K562 (cell line): Measurements from ENCODE around the gene GABRA5. TPM values are rescaled to one million over a fixed set of nuclear protein-coding genes. Genes with fewer than 3 reads are reported as not detected.

Experiments used
- ATAC-seq: fragments of 200-7000 bp; cut with Tn5 transposase; 3 replicates; pipeline ENCODE4 v1.9.1; 2020; ENCODE audit warnings: moderate library complexity
- BruUV-seq: library from RNA; stranded (reverse); fragments of 400-500 nt; replicated peaks from 2 replicates; lab custom pipeline; 2021; lab: Mats Ljungman, UMichigan
- CTCF ChIA-PET: fragments of 300-600 bp; formaldehyde crosslinking; extraction: SDS; loops from one replicate; lab custom pipeline; 2021; ENCODE audit warnings: low intra/inter-chr PET ratio; lab: Yijun Ruan, JAX
- POLR2A ChIA-PET: fragments of 300-600, 350-650 bp; sonication (Branson Sonifier 250); formaldehyde crosslinking; extraction: SDS; loops from one replicate; lab custom pipeline; 2021; ENCODE audit warnings: antibody characterized with exemption, inconsistent platforms; lab: Yijun Ruan, JAX
- DNase-seq, 4 experiments: peaks; one replicate each; pipeline versions ENCODE4 v3.0.0 to v3.0.0-alpha.2; 2011 to 2018; ENCODE audit warnings: low spot score in 3 of 4, mixed read lengths in 3 of 4; ENCODE audit errors: extremely low read depth in 1 of 4
- FAIRE-seq: peaks from 2 replicates; lab custom pipeline; 2011; peaks lifted over from hg19 to GRCh38; lab: Jason Lieb, UNC
- H2AFZ ChIP-seq: 2 replicates; pipeline ENCODE4 v1.6.0; 2011; ENCODE audit warnings: low read depth, low read length, control low read depth, inconsistent platforms
- H3K27ac ChIP-seq: fragments of 200-600 bp; 3 replicates; pipeline ENCODE4 v1.8.0; 2011; ENCODE audit warnings: low read depth, mild to moderate bottlenecking, control low read depth, inconsistent platforms, low read length, moderate library complexity, mixed read lengths; ENCODE audit errors: extremely low read depth
- H3K27me3 ChIP-seq, 2 experiments: fragments of 300-600 bp in 1 of 2; 2 replicates in 1 of 2; 3 replicates in 1 of 2; pipeline versions ENCODE4 v1.6.0 to v1.8.0; 2011; ENCODE audit warnings: inconsistent platforms in 2 of 2, low read length in 2 of 2, mild to moderate bottlenecking in 1 of 2, mixed read lengths in 1 of 2, moderate library complexity in 1 of 2; ENCODE audit not compliant: control insufficient read depth in 2 of 2, insufficient read depth in 2 of 2
- H3K36me3 ChIP-seq: fragments of 300-600 bp; 3 replicates; pipeline ENCODE4 v1.8.0; 2011; ENCODE audit warnings: mild to moderate bottlenecking, low read length, inconsistent platforms; ENCODE audit not compliant: control insufficient read depth, insufficient read depth
- H3K4me1 ChIP-seq, 2 experiments: fragments of 200-600 bp in 1 of 2; replicated peaks in 1 of 2; 2 replicates in 1 of 2; 3 replicates in 1 of 2; pipeline versions ENCODE4 v1.5.1 to v1.8.0; 2011; ENCODE audit warnings: inconsistent platforms in 2 of 2, low read length in 2 of 2, mild to moderate bottlenecking in 1 of 2, mixed read lengths in 1 of 2, moderate library complexity in 1 of 2; ENCODE audit not compliant: control insufficient read depth in 2 of 2, insufficient read depth in 2 of 2
- H3K4me2 ChIP-seq: 2 replicates; pipeline ENCODE4 v1.6.1; 2011; ENCODE audit warnings: low read length, control low read depth, inconsistent platforms, mixed read lengths; ENCODE audit not compliant: insufficient read depth
- H3K4me3 ChIP-seq: fragments of 200-600 bp; sonication (generic), shearing (Covaris generic); 2 replicates; pipeline ENCODE4 v1.5.1; 2016; ENCODE audit warnings: control low read depth, inconsistent platforms
- H3K79me2 ChIP-seq: fragments of 200-600 bp; 3 replicates; pipeline ENCODE4 v1.8.0; 2011; ENCODE audit warnings: low read length, inconsistent platforms; ENCODE audit not compliant: control insufficient read depth, insufficient read depth
- H3K9ac ChIP-seq, 2 experiments: 2 replicates each; pipeline versions ENCODE4 v1.6.0 to v1.6.1; 2011; ENCODE audit warnings: low read depth in 2 of 2, low read length in 2 of 2, control low read depth in 1 of 2, inconsistent platforms in 1 of 2, mild to moderate bottlenecking in 1 of 2, mixed read lengths in 1 of 2; ENCODE audit not compliant: insufficient read depth in 1 of 2
- H3K9me1 ChIP-seq: one replicate; pipeline ENCODE4 v1.6.0; 2011; ENCODE audit warnings: inconsistent platforms, mild to moderate bottlenecking, low read length, moderate library complexity; ENCODE audit not compliant: control insufficient read depth, insufficient read depth
- H3K9me3 ChIP-seq: replicated peaks from 2 replicates; pipeline ENCODE4 v1.5.1; 2011; ENCODE audit warnings: low read depth, low read length, inconsistent platforms; ENCODE audit not compliant: control insufficient read depth, insufficient read depth
- H4K20me1 ChIP-seq: replicated peaks from 2 replicates; pipeline ENCODE4 v1.6.1; 2011; ENCODE audit warnings: low read length, inconsistent platforms, mixed read lengths; ENCODE audit not compliant: control insufficient read depth, insufficient read depth
- AFF4 ChIP-seq: sonication (generic); formaldehyde crosslinking; IDR thresholded peaks from 2 replicates; pipeline ENCODE4 v1.8.0; 2023; ENCODE audit warnings: mild to moderate bottlenecking, missing genetic modification reagents
- ASH1L ChIP-seq: fragments of 450-650 bp; IDR thresholded peaks from 2 replicates; pipeline ENCODE4 v1.6.1; 2018; ENCODE audit warnings: borderline replicate concordance, mild to moderate bottlenecking, low read depth; ENCODE audit not compliant: partially characterized antibody
- ATF3 ChIP-seq, 2 experiments: fragments of 450-650 bp in 1 of 2; sonication (generic) in 1 of 2; formaldehyde crosslinking in 1 of 2; IDR thresholded peaks in 1 of 2; conservative IDR thresholded peaks in 1 of 2; 2 replicates each; pipeline versions ENCODE4 v1.6.1 to v1.8.1; 2016 to 2023; ENCODE audit warnings: mild to moderate bottlenecking in 2 of 2, moderate library complexity in 2 of 2, inconsistent platforms in 1 of 2, missing genetic modification reagents in 1 of 2
- BACH1 ChIP-seq: fragments of 200-800 bp; sonication (Bioruptor generic); IDR thresholded peaks from 2 replicates; pipeline ENCODE4 v1.6.1; 2016; ENCODE audit warnings: missing genetic modification characterization, missing compliant biosample characterization
- CBX8 ChIP-seq: fragments of 200-600 bp; sonication (generic); IDR thresholded peaks from 2 replicates; pipeline ENCODE4 v1.6.1; 2012; ENCODE audit warnings: borderline replicate concordance, mixed run types, low read depth, mild to moderate bottlenecking, moderate library complexity, mixed read lengths, low read length, control low read depth, inconsistent platforms; ENCODE audit not compliant: poor library complexity, severe bottlenecking; ENCODE audit errors: extremely low read depth
- CHCHD3 ChIP-seq: fragments of 250-450 bp; sonication (Bioruptor Pico); IDR thresholded peaks from 2 replicates; pipeline ENCODE4 v2.1.2; 2022; ENCODE audit warnings: mild to moderate bottlenecking
- TARDBP ChIP-seq: fragments of 450-650 bp; IDR thresholded peaks from 2 replicates; pipeline ENCODE4 v1.6.1; 2016
- ZFX ChIP-seq: sonication (generic); formaldehyde crosslinking; IDR thresholded peaks from 2 replicates; pipeline ENCODE4 v1.8.0; 2022; ENCODE audit warnings: mild to moderate bottlenecking, missing genetic modification reagents, moderate library complexity
- WGBS: fragments of 100-300 bp; shearing (Covaris generic); methylation state at CpG from one replicate; pipeline ENCODE4 v1.1.6; 2016; ENCODE audit warnings: low coverage, mixed read lengths; ENCODE audit not compliant: insufficient coverage; ENCODE audit errors: missing lambda C conversion rate; 5-methylcytosine and 5-hydroxymethylcytosine counted together
- in situ Hi-C: fragments of 300-500 bp; cut with MboI; formaldehyde crosslinking; loops from 4 replicates; pipeline ENCODE4 v1.15.0; 2018; ENCODE audit warnings: inconsistent platforms, mixed read lengths
- intact Hi-C: fragments of 100-400 bp; cut with micrococcal nuclease; formaldehyde crosslinking; loops from 2 replicates; pipeline ENCODE4 v1.14.2; 2022
- polyA plus RNA-seq, 8 experiments: library from polyadenylated mRNA; depleted of rRNA in 4 of 8; stranded (reverse) in 5 of 8; unstranded in 3 of 8; fragments of >200 nt; fragmentation: Nextera tagmentation in 2 of 8; fragmentation: Illumina TruSeq in 1 of 8; extraction: Ambion mirVana in 2 of 8; extraction: Trizol in 1 of 8; gene quantifications; 2 replicates each; pipeline versions ENCODE4 v1.2.1 to v1.2.3, GENCODE V29; 2011 to 2014; ENCODE audit warnings: inconsistent platforms in 1 of 8, missing spikeins in 1 of 8
- total RNA-seq, 7 experiments: library from RNA; depleted of rRNA in 6 of 7; stranded (reverse); fragments of >200 nt in 6 of 7; fragmentation: Illumina TruSeq in 2 of 7; extraction: Trizol in 2 of 7; gene quantifications; 2 replicates each; pipeline versions ENCODE4 v1.2.1 to v1.2.3, GENCODE V29; 2011 to 2021; ENCODE audit warnings: low replicate concordance in 1 of 7

The GABRA5 gene
- total and polyA plus RNA-seq, 9 of the 15 experiments (the other 6 are each of a cell fraction or from before 2014, with no cell fraction given): not detected

GRCh38 chr15:26891448-26892181, 24.8 kb downstream of the GABRA5 start (continued):
- TF ChIP-seq AFF4 (CRISPR knock-in tag): no peak

- in situ Hi-C loops: loop anchor here (5.0 to 25.0 kb wide), 3 partner anchors 465 to 1233 kb away; no protein-coding TSS in a partner anchor
- CTCF ChIA-PET: interaction anchor here (1.4 to 2.0 kb wide), 3 partner anchors 125 to 467 kb away, joined by 6 to 20 read pairs (median 9); no protein-coding TSS in a partner anchor
- TF ChIP-seq ATF3 (IDR thresholded peaks at IDR 0.05) (no peak), ATF3 (CRISPR knock-in tag; conservative IDR thresholded peaks at IDR 0.05) (no peak), ASH1L (no peak), CHCHD3 (no peak), ZFX (CRISPR knock-in tag) (no peak), CBX8 (no peak), BACH1 (tag) (no peak), TARDBP (no peak)
Measured at GRCh38 chr15:26892182-26892518, 25.3 kb downstream of the GABRA5 start.

More at GRCh38 chr15:26892182-26892518, 25.3 kb downstream of the GABRA5 start:
- Histone ChIP-seq H3K9me3 (no peaks in the 10 kb centered on the region), H3K9me1 (no peaks in the 10 kb centered on the region), H3K4me1 (peaks cover 0 to 4% of the 10 kb centered on the region in 2 experiments; a peak in 1 of 5 replicates), H3K36me3 (no peaks in the 10 kb centered on the region), H3K9ac (no peak overlapping the region), H3K4me3 (no peak overlapping the region), H3K27me3 (peaks cover 2 to 9% of the 10 kb centered on the region in 2 experiments; a peak in 3 of 5 replicates), H3K4me2 (no peak overlapping the region), H4K20me1 (peaks cover 4% of the 10 kb centered on the region; the same call in 1 of the 2 replicates), H3K27ac (no peak overlapping the region), H3K79me2 (no peaks in the 10 kb centered on the region), H2AFZ (no peak overlapping the region)
- DNase-seq (no peak), ATAC-seq (no peak), FAIRE-seq (no peak)
- intact Hi-C loops: no loop called here
- no TSS peak for BruUV-seq
- 51% methylated on average over 23 of the region's 24 CpGs for WGBS
- POLR2A ChIA-PET: no interaction called here
